Liver (tissue), 9 donors: ENCODE data around the gene ADGRV1. TPM values are rescaled to one million over a fixed set of nuclear protein-coding genes. Genes with fewer than 3 reads are reported as not detected.

Experiments
- DNase-seq: peaks from one replicate; pipeline ENCODE4 v3.0.0-alpha.2; 2017; ENCODE audit warnings: low spot score
- H3K27ac ChIP-seq, 2 donors: one replicate each; pipeline ENCODE4 v1.7.0; 2013; ENCODE audit warnings: inconsistent platforms in 2 of 2, low read length in 2 of 2, control low read depth in 1 of 2, low read depth in 1 of 2, mild to moderate bottlenecking in 1 of 2
- H3K27me3 ChIP-seq, 4 donors: one replicate each; pipeline versions ENCODE4 v1.6.1 to v1.7.0; 2013; ENCODE audit warnings: low read length in 3 of 4, inconsistent platforms in 1 of 4, mild to moderate bottlenecking in 1 of 4, moderate library complexity in 1 of 4; ENCODE audit not compliant: control insufficient read depth in 4 of 4, insufficient read depth in 4 of 4
- H3K36me3 ChIP-seq, 4 donors: one replicate each; pipeline versions ENCODE4 v1.6.1 to v1.7.0; 2013; ENCODE audit warnings: low read length in 3 of 4, mild to moderate bottlenecking in 3 of 4, low read depth in 1 of 4, moderate library complexity in 1 of 4; ENCODE audit not compliant: control insufficient read depth in 4 of 4, insufficient read depth in 3 of 4
- H3K4me1 ChIP-seq, 4 donors: one replicate each; pipeline versions ENCODE4 v1.6.1 to v1.7.0; 2013; ENCODE audit warnings: low read length in 3 of 4, mild to moderate bottlenecking in 3 of 4, moderate library complexity in 1 of 4; ENCODE audit not compliant: control insufficient read depth in 4 of 4, insufficient read depth in 4 of 4
- H3K4me3 ChIP-seq, 3 donors: one replicate each; pipeline versions ENCODE4 v1.6.1 to v1.7.0; 2013; ENCODE audit warnings: low read length in 3 of 3, control low read depth in 1 of 3, low read depth in 1 of 3, mild to moderate bottlenecking in 1 of 3
- H3K9ac ChIP-seq, 2 donors: one replicate each; pipeline ENCODE4 v1.7.0; 2013; ENCODE audit warnings: low read length in 2 of 2, mild to moderate bottlenecking in 2 of 2, moderate library complexity in 2 of 2, control low read depth in 1 of 2, low read depth in 1 of 2
- H3K9me3 ChIP-seq, 4 donors: one replicate each; pipeline versions ENCODE4 v1.6.1 to v1.7.0; 2013; ENCODE audit warnings: low read length in 3 of 4; ENCODE audit not compliant: control insufficient read depth in 4 of 4
- ATF3 ChIP-seq: IDR thresholded peaks from 2 replicates; pipeline ENCODE4 v1.6.1; 2016; ENCODE audit warnings: antibody characterized with exemption
- EGR1 ChIP-seq, 2 donors: IDR thresholded peaks; 2 replicates each; pipeline ENCODE4 v1.6.1; 2016 to 2018; ENCODE audit warnings: antibody characterized with exemption in 2 of 2, low read depth in 2 of 2
- FOXA1 ChIP-seq: IDR thresholded peaks from 2 replicates; pipeline ENCODE4 v1.6.1; 2016; ENCODE audit warnings: antibody characterized with exemption
- FOXA2 ChIP-seq: IDR thresholded peaks from 2 replicates; pipeline ENCODE4 v1.6.1; 2016; ENCODE audit warnings: antibody characterized with exemption
- GABPA ChIP-seq, 2 donors: IDR thresholded peaks in 1 of 2; conservative IDR thresholded peaks in 1 of 2; 2 replicates each; pipeline ENCODE4 v1.6.1; 2016; ENCODE audit warnings: antibody characterized with exemption in 2 of 2, mild to moderate bottlenecking in 1 of 2, moderate library complexity in 1 of 2
- HNF4A ChIP-seq, 2 donors: conservative IDR thresholded peaks; 2 replicates each; pipeline ENCODE4 v1.6.1; 2016; ENCODE audit warnings: antibody characterized with exemption in 2 of 2, mild to moderate bottlenecking in 2 of 2
- HNF4G ChIP-seq: IDR thresholded peaks from 2 replicates; pipeline ENCODE4 v1.6.1; 2016; ENCODE audit warnings: antibody characterized with exemption
- JUND ChIP-seq, 2 donors: IDR thresholded peaks; 2 replicates each; pipeline ENCODE4 v1.6.1; 2016; ENCODE audit warnings: antibody characterized with exemption in 2 of 2
- MAX ChIP-seq: IDR thresholded peaks from 2 replicates; pipeline ENCODE4 v1.6.1; 2016; ENCODE audit warnings: antibody characterized with exemption
- NR2F2 ChIP-seq: IDR thresholded peaks from 2 replicates; pipeline ENCODE4 v1.6.1; 2016; ENCODE audit warnings: antibody characterized with exemption
- RAD21 ChIP-seq, 2 donors: IDR thresholded peaks; 2 replicates each; pipeline ENCODE4 v1.6.1; 2016; ENCODE audit warnings: antibody characterized with exemption in 2 of 2, mild to moderate bottlenecking in 2 of 2
- REST ChIP-seq: IDR thresholded peaks from 2 replicates; pipeline ENCODE4 v1.6.1; 2016; ENCODE audit warnings: antibody characterized with exemption, mild to moderate bottlenecking
- RXRA ChIP-seq, 2 donors: IDR thresholded peaks; 2 replicates each; pipeline ENCODE4 v1.6.1; 2017 to 2018; ENCODE audit warnings: antibody characterized with exemption in 2 of 2, mild to moderate bottlenecking in 1 of 2
- SP1 ChIP-seq: IDR thresholded peaks from 2 replicates; pipeline ENCODE4 v1.6.1; 2018; ENCODE audit warnings: antibody characterized with exemption, mild to moderate bottlenecking
- TAF1 ChIP-seq: conservative IDR thresholded peaks from 2 replicates; pipeline ENCODE4 v1.6.1; 2016; ENCODE audit warnings: antibody characterized with exemption, mild to moderate bottlenecking
- YY1 ChIP-seq: IDR thresholded peaks from 2 replicates; pipeline ENCODE4 v1.6.1; 2016; ENCODE audit warnings: antibody characterized with exemption, mild to moderate bottlenecking
- ZBTB33 ChIP-seq: IDR thresholded peaks from 2 replicates; pipeline ENCODE4 v1.6.1; 2016; ENCODE audit warnings: antibody characterized with exemption
- WGBS: extraction: QIAGEN DNeasy Blood & Tissue Kit; methylation state at CpG from one replicate; pipeline ENCODE4 v1.1.7; 2013; 5-methylcytosine and 5-hydroxymethylcytosine counted together
- polyA plus RNA-seq, 2 donors: library from polyadenylated mRNA; stranded (reverse) in 1 of 2; unstranded in 1 of 2; fragments of 200-250 nt in 1 of 2; fragments of >200 nt in 1 of 2; fragmentation: Nextera tagmentation in 1 of 2; extraction: Ambion mirVana in 1 of 2; gene quantifications; one replicate each; pipeline versions ENCODE4 v1.2.1 to v1.2.3, GENCODE V29; 2013 to 2015
- total RNA-seq, 2 donors: library from RNA; depleted of rRNA; stranded (reverse); fragments of >200 nt; gene quantifications; one replicate each; pipeline ENCODE4 v1.2.3, GENCODE V29; 2014
- TF ChIP-seq, protein P1 (sequence below): fragments of 150-350 bp; IDR thresholded peaks from 2 replicates; pipeline ENCODE4 v1.5.1; 2017; ENCODE audit warnings: improper control_type of control experiment, low read depth, low read length; ENCODE audit not compliant: missing input control
- donor health status: healthy.
- donor health status: healthy.
- donor health status: healthy.
- donor health status: healthy.
- donor health status: healthy.

The ADGRV1 gene
- total and polyA plus RNA-seq, 4 donors = 5.1 to 15.5 (median 9.6) TPM

GRCh38 chr5:90894866-90895420, 336.3 kb downstream of the ADGRV1 start:
- 90% methylated on average over 2 of the region's 2 CpGs for WGBS
- DNase-seq = no peak
- Histone ChIP-seq H3K4me1 (peaks cover 8 to 31% (median 20%) of the 10 kb centered on the region in 4 donors), H3K27me3 (no peaks in the 10 kb centered on the region), H3K27ac (no peak overlapping the region), H3K4me3 (no peak overlapping the region), H3K9ac (no peak overlapping the region), H3K36me3 (no peaks in the 10 kb centered on the region), H3K9me3 (no peaks in the 10 kb centered on the region)
- TF ChIP-seq GABPA (IDR thresholded peaks at IDR 0.05 in 1 of 2, conservative IDR thresholded peaks at IDR 0.05 in 1 of 2) (no peak), ATF3 (no peak), HNF4A (conservative IDR thresholded peaks at IDR 0.05) (no peak), FOXA1 (no peak), HNF4G (no peak), REST (no peak), RAD21 (IDR thresholded peaks at IDR 0.05) (no peak), NR2F2 (no peak), EGR1 (IDR thresholded peaks at IDR 0.05; ENCODE audit: low read depth in 2 of 2) (no peak), JUND (IDR thresholded peaks at IDR 0.05) (no peak), FOXA2 (no peak), YY1 (no peak), TAF1 (no peak), SP1 (no peak), ZBTB33 (no peak), RXRA (IDR thresholded peaks at IDR 0.05) (no peak), MAX (no peak)
- TF ChIP-seq, protein P1, sequence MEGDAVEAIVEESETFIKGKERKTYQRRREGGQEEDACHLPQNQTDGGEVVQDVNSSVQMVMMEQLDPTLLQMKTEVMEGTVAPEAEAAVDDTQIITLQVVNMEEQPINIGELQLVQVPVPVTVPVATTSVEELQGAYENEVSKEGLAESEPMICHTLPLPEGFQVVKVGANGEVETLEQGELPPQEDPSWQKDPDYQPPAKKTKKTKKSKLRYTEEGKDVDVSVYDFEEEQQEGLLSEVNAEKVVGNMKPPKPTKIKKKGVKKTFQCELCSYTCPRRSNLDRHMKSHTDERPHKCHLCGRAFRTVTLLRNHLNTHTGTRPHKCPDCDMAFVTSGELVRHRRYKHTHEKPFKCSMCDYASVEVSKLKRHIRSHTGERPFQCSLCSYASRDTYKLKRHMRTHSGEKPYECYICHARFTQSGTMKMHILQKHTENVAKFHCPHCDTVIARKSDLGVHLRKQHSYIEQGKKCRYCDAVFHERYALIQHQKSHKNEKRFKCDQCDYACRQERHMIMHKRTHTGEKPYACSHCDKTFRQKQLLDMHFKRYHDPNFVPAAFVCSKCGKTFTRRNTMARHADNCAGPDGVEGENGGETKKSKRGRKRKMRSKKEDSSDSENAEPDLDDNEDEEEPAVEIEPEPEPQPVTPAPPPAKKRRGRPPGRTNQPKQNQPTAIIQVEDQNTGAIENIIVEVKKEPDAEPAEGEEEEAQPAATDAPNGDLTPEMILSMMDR = no peak
